HCT116 (cell line): ENCODE results near the gene MPHOSPH6. TPM values are rescaled to one million over a fixed set of nuclear protein-coding genes. Genes with fewer than 3 reads are reported as not detected.

Experiments used
- ATAC-seq: fragments of 200-7000 bp; cut with Tn5 transposase; 2 replicates; pipeline ENCODE4 v1.9.1; 2020; ENCODE audit warnings: mild to moderate bottlenecking, moderate library complexity
- BruUV-seq: library from RNA; stranded (reverse); fragments of 400-500 nt; replicated peaks from 2 replicates; lab custom pipeline; 2021; lab: Mats Ljungman, UMichigan
- CTCF ChIA-PET: fragments of 300-600 bp; sonication (Branson Sonifier 250); formaldehyde crosslinking; loops from one replicate; lab custom pipeline; 2021; ENCODE audit warnings: antibody characterized with exemption; lab: Charles Lee
- POLR2A ChIA-PET: fragments of 300-600, 350-600 bp; sonication (Branson Sonifier 250); formaldehyde crosslinking; loops from one replicate; lab custom pipeline; 2021; ENCODE audit warnings: antibody characterized with exemption; lab: Charles Lee
- RAD21 ChIA-PET, 2 experiments: fragments of 300-600 bp; sonication (Branson Sonifier 250); formaldehyde crosslinking; loops; one replicate each; lab custom pipeline; 2023; ENCODE audit warnings: low total read pairs in 2 of 2; ENCODE audit not compliant: uncharacterized antibody in 2 of 2, unreplicated experiment in 2 of 2, low non-redundant PET in 1 of 2; lab: Charles Lee
- DNase-seq: peaks from one replicate; pipeline ENCODE4 v3.0.0-alpha.2; 2010; ENCODE audit warnings: low read depth, low spot score
- H2AFZ ChIP-seq: fragments of 200-600 bp; shearing (Covaris generic), sonication (generic); 2 replicates; pipeline ENCODE4 v1.6.1; 2017; ENCODE audit warnings: low read depth, mixed run types, mixed read lengths, antibody characterized with exemption, low read length; ENCODE audit not compliant: poor library complexity, severe bottlenecking
- H3K27ac ChIP-seq: 2 replicates; pipeline ENCODE4 v1.5.1; 2012; ENCODE audit warnings: low read depth, low read length
- H3K27me3 ChIP-seq: fragments of 200-600 bp; sonication (generic); 2 replicates; pipeline ENCODE4 v1.6.1; 2016; ENCODE audit warnings: mixed run types, low read length, mixed read lengths; ENCODE audit not compliant: insufficient read depth
- H3K36me3 ChIP-seq, 2 experiments: fragments of 200-500 bp in 1 of 2; fragments of 200-600 bp in 1 of 2; sonication (Bioruptor generic) in 1 of 2; sonication (generic) in 1 of 2; 2 replicates each; pipeline versions ENCODE4 v1.5.1 to v1.6.1; 2014 to 2016; ENCODE audit warnings: low read length in 2 of 2, inconsistent platforms in 1 of 2, mixed read lengths in 1 of 2, mixed run types in 1 of 2; ENCODE audit not compliant: insufficient read depth in 2 of 2, control insufficient read depth in 1 of 2
- H3K4me1 ChIP-seq, 2 experiments: fragments of 200-600 bp in 1 of 2; sonication (generic) in 1 of 2; 2 replicates each; pipeline versions ENCODE4 v1.5.1 to v1.6.1; 2012 to 2017; ENCODE audit warnings: low read length in 2 of 2, inconsistent platforms in 1 of 2, mild to moderate bottlenecking in 1 of 2, mixed read lengths in 1 of 2, mixed run types in 1 of 2, moderate library complexity in 1 of 2; ENCODE audit not compliant: insufficient read depth in 2 of 2, control insufficient read depth in 1 of 2
- H3K4me2 ChIP-seq: fragments of 200-600 bp; sonication (generic); 2 replicates; pipeline ENCODE4 v1.6.1; 2017; ENCODE audit warnings: mixed run types, low read length, mixed read lengths
- H3K4me3 ChIP-seq, 2 experiments: fragments of 200-600 bp in 1 of 2; sonication (generic) in 1 of 2; replicated peaks in 1 of 2; 2 replicates each; pipeline ENCODE4 v1.5.1; 2011 to 2016; ENCODE audit warnings: low read length in 2 of 2, control low read depth in 1 of 2, low read depth in 1 of 2, mild to moderate bottlenecking in 1 of 2, mixed read lengths in 1 of 2, mixed run types in 1 of 2
- H3K79me2 ChIP-seq: fragments of 200-600 bp; sonication (generic); 2 replicates; pipeline ENCODE4 v1.6.1; 2017; ENCODE audit warnings: mild to moderate bottlenecking, mixed run types, low read length, moderate library complexity, mixed read lengths; ENCODE audit not compliant: insufficient read depth
- H3K9ac ChIP-seq: fragments of 200-600 bp; sonication (generic); 2 replicates; pipeline ENCODE4 v1.6.1; 2016; ENCODE audit warnings: low read length, mixed read lengths
- H3K9me2 ChIP-seq: fragments of 200-600 bp; sonication (generic), shearing (Covaris generic); 2 replicates; pipeline ENCODE4 v1.6.1; 2017; ENCODE audit warnings: mixed run types, mild to moderate bottlenecking, moderate library complexity; ENCODE audit not compliant: insufficient read depth
- H3K9me3 ChIP-seq, 2 experiments: fragments of 200-500 bp in 1 of 2; fragments of 200-600 bp in 1 of 2; sonication (Bioruptor generic) in 1 of 2; sonication (generic) in 1 of 2; 2 replicates each; pipeline ENCODE4 v1.6.1; 2014 to 2017; ENCODE audit warnings: low read length in 2 of 2, mixed read lengths in 2 of 2, inconsistent platforms in 1 of 2, low read depth in 1 of 2, mild to moderate bottlenecking in 1 of 2, mixed run types in 1 of 2, moderate library complexity in 1 of 2; ENCODE audit not compliant: control insufficient read depth in 1 of 2, insufficient read depth in 1 of 2
- H4K20me1 ChIP-seq: fragments of 200-600 bp; sonication (generic), shearing (Covaris generic); 2 replicates; pipeline ENCODE4 v1.6.1; 2017; ENCODE audit warnings: mixed run types, mild to moderate bottlenecking, moderate library complexity; ENCODE audit not compliant: insufficient read depth
- CEBPB ChIP-seq: IDR thresholded peaks from 2 replicates; pipeline ENCODE4 v1.6.1; 2012; ENCODE audit warnings: low read depth
- CTCF ChIP-seq, 3 experiments: fragments of 200-600 bp in 1 of 3; sonication (generic) in 1 of 3; IDR thresholded peaks in 2 of 3; conservative IDR thresholded peaks in 1 of 3; 2 replicates each; pipeline ENCODE4 v1.5.1; 2012 to 2017; ENCODE audit warnings: low read depth in 2 of 3, low read length in 2 of 3, antibody characterized with exemption in 1 of 3, borderline replicate concordance in 1 of 3, control low read depth in 1 of 3, mild to moderate bottlenecking in 1 of 3, mixed read lengths in 1 of 3, mixed run types in 1 of 3, moderate library complexity in 1 of 3; ENCODE audit not compliant: insufficient read depth in 1 of 3
- EGR1 ChIP-seq: IDR thresholded peaks from 2 replicates; pipeline ENCODE4 v1.6.1; 2012; ENCODE audit warnings: low read depth
- EZH2phosphoT487 ChIP-seq: fragments of 200-600 bp; IDR thresholded peaks from 2 replicates; pipeline ENCODE4 v1.6.1; 2018; ENCODE audit warnings: antibody characterized with exemption, borderline replicate concordance
- FOSL1 ChIP-seq: IDR thresholded peaks from 2 replicates; pipeline ENCODE4 v1.6.1; 2012; ENCODE audit warnings: low read depth
- POLR2A ChIP-seq: IDR thresholded peaks from 2 replicates; pipeline ENCODE4 v1.7.0; 2011; ENCODE audit warnings: borderline replicate concordance; ENCODE audit not compliant: insufficient read depth, insufficient read length; ENCODE audit errors: extremely low read depth
- POLR2AphosphoS5 ChIP-seq: IDR thresholded peaks from 2 replicates; pipeline ENCODE4 v1.6.1; 2011; ENCODE audit warnings: mild to moderate bottlenecking, low read depth, low read length, moderate library complexity
- RAD21 ChIP-seq: IDR thresholded peaks from 2 replicates; pipeline ENCODE4 v1.6.1; 2012; ENCODE audit warnings: low read depth, mild to moderate bottlenecking
- REST ChIP-seq: IDR thresholded peaks from 2 replicates; pipeline ENCODE4 v1.6.1; 2012; ENCODE audit warnings: low read depth
- SIN3A ChIP-seq: IDR thresholded peaks from 2 replicates; pipeline ENCODE4 v1.6.1; 2012; ENCODE audit warnings: low read depth
- SP1 ChIP-seq: IDR thresholded peaks from 2 replicates; pipeline ENCODE4 v1.6.1; 2012; ENCODE audit warnings: low read depth
- SRF ChIP-seq: IDR thresholded peaks from 2 replicates; pipeline ENCODE4 v1.6.1; 2012; ENCODE audit warnings: low read depth
- TCF7L2 ChIP-seq: IDR thresholded peaks from 2 replicates; pipeline ENCODE4 v1.7.0; 2011; ENCODE audit warnings: borderline replicate concordance, inconsistent platforms; ENCODE audit not compliant: insufficient read depth, insufficient read length; ENCODE audit errors: extremely low read depth
- YY1 ChIP-seq: IDR thresholded peaks from 2 replicates; pipeline ENCODE4 v1.6.1; 2011; ENCODE audit warnings: low read length, low read depth, moderate library complexity, mild to moderate bottlenecking; ENCODE audit not compliant: insufficient replicate concordance; ENCODE audit errors: extremely low read depth
- ZFX ChIP-seq: fragments of 450-650 bp; IDR thresholded peaks from 2 replicates; pipeline ENCODE4 v1.6.1; 2017
- intact Hi-C: fragments of 100-400 bp; cut with micrococcal nuclease; formaldehyde crosslinking; loops from 2 replicates; pipeline ENCODE4 v1.10.0; 2022
- total RNA-seq: library from RNA; stranded (reverse); gene quantifications from one replicate; pipeline ENCODE4 v1.2.1, GENCODE V29; 2021; ENCODE audit not compliant: unreplicated experiment
- TF ChIP-seq, protein P1 (sequence below): IDR thresholded peaks from 2 replicates; pipeline ENCODE4 v1.6.1; 2012

Gene MPHOSPH6
- total RNA-seq, 1 experiment from 2014 or later, result 52.2 TPM

GRCh38 chr16:82134846-82135245 is 35.2 kb downstream of the MPHOSPH6 start:
- no peak overlapping the region for H3K4me3 ChIP-seq
- TF ChIP-seq CTCF (IDR thresholded peaks at IDR 0.05 in 2 of 3, conservative IDR thresholded peaks at IDR 0.05 in 1 of 3; ENCODE audit: borderline replicate concordance in 1 of 3, insufficient read depth in 1 of 3, low read depth in 2 of 3, low read length in 2 of 3) (no peak), SIN3A (no peak), ZFX (no peak), FOSL1 (no peak), REST (no peak), TCF7L2 (no peak), POLR2AphosphoS5 (no peak), POLR2A (no peak), YY1 (no peak), SP1 (no peak), RAD21 (no peak), EGR1 (no peak), SRF (no peak), EZH2phosphoT487 (no peak), CEBPB (no peak)
- TF ChIP-seq, protein P1, sequence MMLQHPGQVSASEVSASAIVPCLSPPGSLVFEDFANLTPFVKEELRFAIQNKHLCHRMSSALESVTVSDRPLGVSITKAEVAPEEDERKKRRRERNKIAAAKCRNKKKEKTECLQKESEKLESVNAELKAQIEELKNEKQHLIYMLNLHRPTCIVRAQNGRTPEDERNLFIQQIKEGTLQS, result no peak
- DNase-seq (no peak), ATAC-seq (no peak)
- H2AFZ ChIP-seq, result no peak overlapping the region
- no peaks in the 10 kb centered on the region for H3K36me3 ChIP-seq
- H4K20me1 ChIP-seq, result no peaks in the 10 kb centered on the region
- H3K9ac ChIP-seq, result no peak overlapping the region
- ChIA-PET POLR2A (no interaction called here), CTCF (no interaction called here), RAD21 (no interaction called here)
- H3K27me3 ChIP-seq, result no peaks in the 10 kb centered on the region
- no peaks in the 10 kb centered on the region for H3K9me3 ChIP-seq
- no peak overlapping the region for H3K27ac ChIP-seq
- BruUV-seq, result no TSS peak
- no peaks in the 10 kb centered on the region for H3K9me2 ChIP-seq
- no peaks in the 10 kb centered on the region for H3K79me2 ChIP-seq
- peaks cover 2 to 9% of the 10 kb centered on the region in 2 experiments; a peak in 2 of 4 replicates for H3K4me1 ChIP-seq
- intact Hi-C loops, result no loop called here
- H3K4me2 ChIP-seq, result no peak overlapping the region
